Measurements from ENCODE around the gene DPH1.

DNA sequence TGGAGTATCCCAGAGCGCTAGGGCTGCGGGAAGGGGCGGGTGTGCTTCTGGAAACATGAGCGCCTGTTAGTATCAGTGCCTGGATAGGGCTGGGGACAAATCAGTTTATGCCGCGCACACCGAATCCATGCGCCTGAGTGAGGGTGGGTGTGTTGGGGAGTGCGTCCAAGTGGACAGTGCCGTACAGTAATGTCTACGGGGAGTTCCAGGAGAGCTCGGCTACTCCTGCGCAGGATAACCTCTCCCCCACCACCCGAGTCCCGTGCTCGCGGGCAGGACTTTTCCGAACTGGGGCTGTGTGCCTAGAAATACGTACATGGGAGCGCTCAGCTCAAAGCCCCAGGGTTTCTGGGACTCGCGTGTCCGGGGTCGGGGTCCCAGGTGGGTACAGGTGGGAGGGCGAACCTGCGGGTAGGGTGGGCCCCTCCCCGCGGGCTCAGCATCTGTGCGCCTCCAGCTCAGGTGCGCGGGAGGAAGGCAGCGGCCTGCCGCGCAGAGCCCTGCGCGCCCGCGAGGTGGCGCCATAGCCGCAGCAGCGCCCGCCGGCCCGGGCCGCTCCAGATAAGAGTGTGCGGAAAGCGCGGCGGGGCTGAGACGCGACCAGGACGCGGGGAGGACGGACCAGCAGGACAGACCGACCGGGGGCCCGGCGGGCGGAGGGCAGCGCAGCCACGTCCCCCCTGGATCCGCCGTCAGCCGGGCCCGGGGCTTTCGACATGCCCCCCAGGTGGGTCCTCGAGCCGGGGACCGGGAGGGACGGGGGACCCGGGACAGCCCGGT, 24.7 kb downstream of the DPH1 start, which contains the start of gene HIC1:
- TF ChIP-seq, protein P1, sequence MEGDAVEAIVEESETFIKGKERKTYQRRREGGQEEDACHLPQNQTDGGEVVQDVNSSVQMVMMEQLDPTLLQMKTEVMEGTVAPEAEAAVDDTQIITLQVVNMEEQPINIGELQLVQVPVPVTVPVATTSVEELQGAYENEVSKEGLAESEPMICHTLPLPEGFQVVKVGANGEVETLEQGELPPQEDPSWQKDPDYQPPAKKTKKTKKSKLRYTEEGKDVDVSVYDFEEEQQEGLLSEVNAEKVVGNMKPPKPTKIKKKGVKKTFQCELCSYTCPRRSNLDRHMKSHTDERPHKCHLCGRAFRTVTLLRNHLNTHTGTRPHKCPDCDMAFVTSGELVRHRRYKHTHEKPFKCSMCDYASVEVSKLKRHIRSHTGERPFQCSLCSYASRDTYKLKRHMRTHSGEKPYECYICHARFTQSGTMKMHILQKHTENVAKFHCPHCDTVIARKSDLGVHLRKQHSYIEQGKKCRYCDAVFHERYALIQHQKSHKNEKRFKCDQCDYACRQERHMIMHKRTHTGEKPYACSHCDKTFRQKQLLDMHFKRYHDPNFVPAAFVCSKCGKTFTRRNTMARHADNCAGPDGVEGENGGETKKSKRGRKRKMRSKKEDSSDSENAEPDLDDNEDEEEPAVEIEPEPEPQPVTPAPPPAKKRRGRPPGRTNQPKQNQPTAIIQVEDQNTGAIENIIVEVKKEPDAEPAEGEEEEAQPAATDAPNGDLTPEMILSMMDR (tag by site-specific recombination; IDR thresholded peaks at IDR 0.05): peak; percentile 78
- no peak for TF ChIP-seq ZNF658 (tag by site-specific recombination; IDR thresholded peaks at IDR 0.05)
- no peak for TF ChIP-seq ZNF211 (tag by site-specific recombination; IDR thresholded peaks at IDR 0.05; ENCODE audit: low read depth)
- TF ChIP-seq ZNF302 (tag by site-specific recombination; IDR thresholded peaks at IDR 0.05; ENCODE audit: low read depth): no peak
- TF ChIP-seq ZBTB7A (tag by site-specific recombination; IDR thresholded peaks at IDR 0.05; ENCODE audit: low read depth): peak; percentile 20; the same call in 1 of the 2 replicates
- no peak for TF ChIP-seq PRDM1 (tag by site-specific recombination; IDR thresholded peaks at IDR 0.05)
- no peak for TF ChIP-seq ZNF529 (tag by site-specific recombination; IDR thresholded peaks at IDR 0.05; ENCODE audit: insufficient replicate concordance)
- peak; percentile 56 for TF ChIP-seq SP2 (tag by site-specific recombination; IDR thresholded peaks at IDR 0.05)
- 0 out of 2 replicates have a peak, but pooled peaks have one; percentile 25 for TF ChIP-seq ZXDB (tag by site-specific recombination; IDR thresholded peaks at IDR 0.05)
- TF ChIP-seq ZNF292 (tag by site-specific recombination; IDR thresholded peaks at IDR 0.05; ENCODE audit: borderline replicate concordance, low read depth): no peak
- TF ChIP-seq ZNF624 (tag by site-specific recombination; IDR thresholded peaks at IDR 0.05): no peak
- no peak for TF ChIP-seq ZNF274 (IDR thresholded peaks at IDR 0.05; ENCODE audit: low read length)
- no peak for TF ChIP-seq ZNF274 (tag by site-specific recombination; IDR thresholded peaks at IDR 0.05; ENCODE audit: borderline replicate concordance)
- TF ChIP-seq ZNF10 (tag by site-specific recombination; IDR thresholded peaks at IDR 0.05): no peak

Data from HEK293 (cell line).